Neural progenitor cell (in vitro differentiated cells): ENCODE measurements around the gene MAGI3. TPM values are rescaled to one million over a fixed set of nuclear protein-coding genes. Genes with fewer than 3 reads are reported as not detected.

ENCODE experiments used
- DNase-seq: peaks from one replicate; pipeline ENCODE4 v3.0.0-alpha.2; 2016; ENCODE audit warnings: low spot score
- H2AFZ ChIP-seq: fragments of 200-600 bp; sonication (generic); replicated peaks from 2 replicates; pipeline ENCODE4 v1.6.1; 2016; ENCODE audit warnings: antibody characterized with exemption
- H3F3A ChIP-seq: fragments of 200-600 bp; sonication (generic); 2 replicates; pipeline ENCODE4 v1.6.1; 2016; ENCODE audit warnings: antibody characterized with exemption, low read depth
- H3K27ac ChIP-seq: fragments of 200-600 bp; sonication (generic); 2 replicates; pipeline ENCODE4 v1.5.1; 2016; ENCODE audit warnings: mild to moderate bottlenecking
- H3K27me3 ChIP-seq: fragments of 200-600 bp; sonication (generic); 2 replicates; pipeline ENCODE4 v1.6.1; 2016; ENCODE audit warnings: mild to moderate bottlenecking, moderate library complexity
- H3K36me3 ChIP-seq: fragments of 200-600 bp; sonication (generic); 2 replicates; pipeline ENCODE4 v1.5.1; 2016
- H3K4me1 ChIP-seq: fragments of 200-600 bp; sonication (generic); 2 replicates; pipeline ENCODE4 v1.6.1; 2016; ENCODE audit warnings: mixed run types
- H3K4me2 ChIP-seq: fragments of 200-600 bp; sonication (generic); 2 replicates; pipeline ENCODE4 v1.6.1; 2016
- H3K4me3 ChIP-seq: fragments of 200-600 bp; sonication (generic); 2 replicates; pipeline ENCODE4 v1.5.1; 2016
- H3K79me2 ChIP-seq: fragments of 200-600 bp; sonication (generic); 2 replicates; pipeline ENCODE4 v1.6.1; 2016; ENCODE audit warnings: low read depth
- H3K9ac ChIP-seq: fragments of 200-600 bp; sonication (generic); 2 replicates; pipeline ENCODE4 v1.6.1; 2016
- H3K9me3 ChIP-seq: fragments of 200-600 bp; sonication (generic); 2 replicates; pipeline ENCODE4 v1.5.1; 2016; ENCODE audit warnings: low read depth
- H4K20me1 ChIP-seq: fragments of 200-600 bp; sonication (generic); 2 replicates; pipeline ENCODE4 v1.6.1; 2016; ENCODE audit warnings: low read depth
- H3K27ac Mint-ChIP-seq: 3 replicates; pipeline ENCODE4 v1.8.0; 2021; ENCODE audit warnings: mixed read lengths
- H3K27me3 Mint-ChIP-seq: 2 replicates; pipeline ENCODE4 v1.8.0; 2022; ENCODE audit warnings: low read depth, mild to moderate bottlenecking, inconsistent platforms, moderate library complexity, mixed read lengths; ENCODE audit not compliant: insufficient read depth
- H3K36me3 Mint-ChIP-seq: 3 replicates; pipeline ENCODE4 v1.8.0; 2021; ENCODE audit warnings: mixed read lengths
- H3K4me1 Mint-ChIP-seq: 3 replicates; pipeline ENCODE4 v1.8.0; 2021; ENCODE audit warnings: mixed read lengths
- H3K4me3 Mint-ChIP-seq: 3 replicates; pipeline ENCODE4 v1.8.0; 2021; ENCODE audit warnings: mild to moderate bottlenecking, moderate library complexity, mixed read lengths
- H3K9me3 Mint-ChIP-seq: 3 replicates; pipeline ENCODE4 v1.8.0; 2020; ENCODE audit warnings: mixed read lengths
- CTCF ChIP-seq: fragments of 200-600 bp; sonication (generic); IDR thresholded peaks from 2 replicates; pipeline ENCODE4 v1.5.1; 2017; ENCODE audit warnings: antibody characterized with exemption, mild to moderate bottlenecking
- EZH2 ChIP-seq: fragments of 200-600 bp; sonication (generic); IDR thresholded peaks from 2 replicates; pipeline ENCODE4 v1.6.1; 2017; ENCODE audit warnings: antibody characterized with exemption, mild to moderate bottlenecking, moderate library complexity
- EZH2phosphoT487 ChIP-seq: fragments of 200-600 bp; sonication (generic); IDR thresholded peaks from 2 replicates; pipeline ENCODE4 v1.6.1; 2017; ENCODE audit warnings: antibody characterized with exemption
- total RNA-seq: library from RNA; depleted of rRNA; stranded (reverse); fragments of >200 nt; gene quantifications from 2 replicates; pipeline ENCODE4 v1.2.3, GENCODE V29; 2015; ENCODE audit warnings: low replicate concordance

Gene MAGI3
- total RNA-seq, 1 donor from 2014 or later = 26.9 TPM

- Histone ChIP-seq H3K27ac (peak overlapping the region; percentile 82), H3K9me3 (no peaks in the 10 kb centered on the region), H3K9ac (peak overlapping the region; percentile 53)
Measured at GRCh38 chr1:113390871-113391648, 745 bp downstream of the MAGI3 start.

GRCh38 chr1:113391649-113392271, 1.4 kb downstream of the MAGI3 start:
- Mint-ChIP-seq H3K36me3 (no peaks in the 10 kb centered on the region), H3K9me3 (peaks cover 3% of the 10 kb centered on the region), H3K4me3 (peak overlapping the region; percentile 89), H3K27me3 (peaks cover 14% of the 10 kb centered on the region), H3K4me1 (peaks cover 26% of the 10 kb centered on the region), H3K27ac (peak overlapping the region; percentile 86)
- peaks cover 8% of the 10 kb centered on the region for H3K4me1 ChIP-seq
- no peak overlapping the region for H3K27ac ChIP-seq
- peaks cover 9% of the 10 kb centered on the region for H3K27me3 ChIP-seq
- H4K20me1 ChIP-seq = peaks cover 27% of the 10 kb centered on the region
- H3K79me2 ChIP-seq = peaks cover 58% of the 10 kb centered on the region
- H3F3A ChIP-seq = peaks cover 15% of the 10 kb centered on the region
- TF ChIP-seq CTCF = no peak
- no peak for TF ChIP-seq EZH2phosphoT487
- TF ChIP-seq EZH2 = no peak
- H3K4me2 ChIP-seq = peak overlapping the region; percentile 90
- peak overlapping the region; percentile 22 for H3K9ac ChIP-seq
- DNase-seq = peak; percentile 21
- peak overlapping the region; percentile 97 for H3K4me3 ChIP-seq
- H2AFZ ChIP-seq = no peak overlapping the region
- H3K9me3 ChIP-seq = no peaks in the 10 kb centered on the region
- H3K36me3 ChIP-seq = no peaks in the 10 kb centered on the region

More at GRCh38 chr1:113390871-113391648, 745 bp downstream of the MAGI3 start:
- Histone ChIP-seq H4K20me1 (peaks cover 27% of the 10 kb centered on the region), H3K4me2 (peak overlapping the region; percentile 90), H3K4me3 (peak overlapping the region; percentile 97), H3K4me1 (peaks cover 8% of the 10 kb centered on the region), H3K27me3 (peaks cover 9% of the 10 kb centered on the region), H2AFZ (peak overlapping the region; percentile 90), H3K79me2 (peaks cover 51% of the 10 kb centered on the region), H3K36me3 (no peaks in the 10 kb centered on the region), H3F3A (peaks cover 15% of the 10 kb centered on the region)
- Mint-ChIP-seq H3K4me3 (peak overlapping the region; percentile 89), H3K9me3 (peaks cover 3% of the 10 kb centered on the region), H3K27ac (peak overlapping the region; percentile 86), H3K4me1 (peaks cover 26% of the 10 kb centered on the region), H3K27me3 (peaks cover 14% of the 10 kb centered on the region), H3K36me3 (no peaks in the 10 kb centered on the region)
- TF ChIP-seq EZH2 (no peak), EZH2phosphoT487 (no peak), CTCF (no peak)
- peak; percentile 61 for DNase-seq

GRCh38 chr1:113392541-113393128, 2.3 kb downstream of the MAGI3 start:
- no peaks in the 10 kb centered on the region for H3K36me3 ChIP-seq
- no peak overlapping the region for H2AFZ ChIP-seq
- Mint-ChIP-seq H3K4me3 (peak overlapping the region; percentile 89), H3K27ac (no peak overlapping the region), H3K36me3 (no peaks in the 10 kb centered on the region), H3K27me3 (peaks cover 14% of the 10 kb centered on the region), H3K9me3 (peaks cover 3% of the 10 kb centered on the region), H3K4me1 (peaks cover 26% of the 10 kb centered on the region)
- no peak for TF ChIP-seq CTCF
- no peak for TF ChIP-seq EZH2
- no peak for TF ChIP-seq EZH2phosphoT487
- peaks cover 67% of the 10 kb centered on the region for H3K79me2 ChIP-seq
- peak overlapping the region; percentile 90 for H3K4me2 ChIP-seq
- peaks cover 9% of the 10 kb centered on the region for H3K27me3 ChIP-seq
- H4K20me1 ChIP-seq = peaks cover 30% of the 10 kb centered on the region
- H3F3A ChIP-seq = peaks cover 15% of the 10 kb centered on the region
- H3K4me1 ChIP-seq = peaks cover 8% of the 10 kb centered on the region
- no peak for DNase-seq
- H3K27ac ChIP-seq = no peak overlapping the region
- H3K4me3 ChIP-seq = peak overlapping the region; percentile 97
- no peak overlapping the region for H3K9ac ChIP-seq
- no peaks in the 10 kb centered on the region for H3K9me3 ChIP-seq
